Hepatocyte (in vitro differentiated cells): ENCODE results near the gene MON2. TPM values are rescaled to one million over a fixed set of nuclear protein-coding genes. Genes with fewer than 3 reads are reported as not detected.

Source experiments
- DNase-seq: peaks from one replicate; pipeline ENCODE4 v3.0.0-alpha.2; 2016; ENCODE audit warnings: low spot score
- H2AFZ ChIP-seq: fragments of 200-600 bp; sonication (generic); 2 replicates; pipeline ENCODE4 v1.6.0; 2016; ENCODE audit warnings: antibody characterized with exemption, mild to moderate bottlenecking
- H3K27ac ChIP-seq: fragments of 200-600 bp; sonication (generic); 2 replicates; pipeline ENCODE4 v1.5.1; 2016; ENCODE audit warnings: mild to moderate bottlenecking
- H3K27me3 ChIP-seq: fragments of 200-600 bp; sonication (generic); 2 replicates; pipeline ENCODE4 v1.6.1; 2016
- H3K36me3 ChIP-seq: fragments of 200-600 bp; sonication (generic); replicated peaks from 2 replicates; pipeline ENCODE4 v1.5.1; 2016; ENCODE audit warnings: low read depth; ENCODE audit not compliant: insufficient read depth
- H3K4me1 ChIP-seq: fragments of 200-600 bp; sonication (generic); 2 replicates; pipeline ENCODE4 v1.5.1; 2016; ENCODE audit warnings: mild to moderate bottlenecking, moderate library complexity; ENCODE audit not compliant: insufficient read depth
- H3K4me2 ChIP-seq: fragments of 200-600 bp; sonication (generic); 2 replicates; pipeline ENCODE4 v1.6.0; 2016
- H3K4me3 ChIP-seq: fragments of 200-600 bp; sonication (generic); 2 replicates; pipeline ENCODE4 v1.5.1; 2016; ENCODE audit warnings: mild to moderate bottlenecking
- H3K79me2 ChIP-seq: fragments of 200-600 bp; sonication (generic); 2 replicates; pipeline ENCODE4 v1.6.0; 2017; ENCODE audit warnings: mild to moderate bottlenecking
- H3K9me2 ChIP-seq: fragments of 200-600 bp; sonication (generic); replicated peaks from 2 replicates; pipeline ENCODE4 v1.6.0; 2017; ENCODE audit warnings: mild to moderate bottlenecking; ENCODE audit not compliant: insufficient read depth
- H3K9me3 ChIP-seq: fragments of 200-600 bp; sonication (generic); 2 replicates; pipeline ENCODE4 v1.5.1; 2016; ENCODE audit warnings: low read depth, mild to moderate bottlenecking
- H4K20me1 ChIP-seq: fragments of 200-600 bp; sonication (generic); 2 replicates; pipeline ENCODE4 v1.6.0; 2016; ENCODE audit warnings: mild to moderate bottlenecking; ENCODE audit not compliant: insufficient read depth, poor library complexity, severe bottlenecking
- EZH2 ChIP-seq: fragments of 200-600 bp; sonication (generic); IDR thresholded peaks from 2 replicates; pipeline ENCODE4 v1.6.1; 2016; ENCODE audit warnings: antibody characterized with exemption, mild to moderate bottlenecking, borderline replicate concordance
- EZH2phosphoT487 ChIP-seq: fragments of 200-600 bp; sonication (generic); IDR thresholded peaks from one replicate; pipeline ENCODE4 v1.6.1; 2018; ENCODE audit warnings: antibody characterized with exemption, mild to moderate bottlenecking, low read depth, moderate library complexity; ENCODE audit not compliant: unreplicated experiment, severe bottlenecking
- WGBS: methylation state at CpG from one replicate; pipeline ENCODE4 v1.1.6; 2016; ENCODE audit warnings: low lambda C conversion rate; ENCODE audit errors: missing lambda C conversion rate; 5-methylcytosine and 5-hydroxymethylcytosine counted together
- polyA plus RNA-seq: library from polyadenylated mRNA; unstranded; fragments of >200 nt; fragmentation: Nextera tagmentation; extraction: Ambion mirVana; gene quantifications from 2 replicates; pipeline ENCODE4 v1.2.1, GENCODE V29; 2016
- total RNA-seq: library from RNA; depleted of rRNA; stranded (reverse); fragments of >200 nt; gene quantifications from 2 replicates; pipeline ENCODE4 v1.2.3, GENCODE V29; 2014
- TF ChIP-seq, protein P1 (sequence below): fragments of 200-600 bp; sonication (generic); IDR thresholded peaks from 2 replicates; pipeline ENCODE4 v1.5.1; 2016; ENCODE audit warnings: antibody characterized with exemption, mild to moderate bottlenecking; ENCODE audit not compliant: poor library complexity

Gene MON2
- total and polyA plus RNA-seq, 2 experiments from 2014 or later = 23.7 to 60.9 TPM

DNA sequence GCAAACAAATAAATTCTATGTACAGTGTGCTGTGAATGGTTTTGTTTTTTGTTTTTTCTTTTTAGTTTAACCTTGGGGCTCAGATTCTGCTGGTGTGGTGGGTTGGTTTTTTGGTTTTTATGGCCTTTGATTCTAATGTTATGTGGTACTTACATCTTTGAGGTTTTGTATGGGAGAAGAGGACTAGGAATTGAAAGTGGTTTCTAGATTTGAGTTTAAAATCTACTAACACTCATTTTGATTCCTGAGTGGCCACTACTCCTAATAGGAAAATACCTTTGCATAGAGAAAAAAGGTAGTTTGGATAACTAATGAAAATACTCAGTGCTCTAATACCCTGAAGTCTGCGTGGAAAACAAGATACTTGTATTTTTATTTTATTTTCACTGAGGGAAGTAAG, 137.7 kb downstream of the MON2 start:
- peaks cover 7% of the 10 kb centered on the region for H3K4me1 ChIP-seq
- TF ChIP-seq, protein P1, sequence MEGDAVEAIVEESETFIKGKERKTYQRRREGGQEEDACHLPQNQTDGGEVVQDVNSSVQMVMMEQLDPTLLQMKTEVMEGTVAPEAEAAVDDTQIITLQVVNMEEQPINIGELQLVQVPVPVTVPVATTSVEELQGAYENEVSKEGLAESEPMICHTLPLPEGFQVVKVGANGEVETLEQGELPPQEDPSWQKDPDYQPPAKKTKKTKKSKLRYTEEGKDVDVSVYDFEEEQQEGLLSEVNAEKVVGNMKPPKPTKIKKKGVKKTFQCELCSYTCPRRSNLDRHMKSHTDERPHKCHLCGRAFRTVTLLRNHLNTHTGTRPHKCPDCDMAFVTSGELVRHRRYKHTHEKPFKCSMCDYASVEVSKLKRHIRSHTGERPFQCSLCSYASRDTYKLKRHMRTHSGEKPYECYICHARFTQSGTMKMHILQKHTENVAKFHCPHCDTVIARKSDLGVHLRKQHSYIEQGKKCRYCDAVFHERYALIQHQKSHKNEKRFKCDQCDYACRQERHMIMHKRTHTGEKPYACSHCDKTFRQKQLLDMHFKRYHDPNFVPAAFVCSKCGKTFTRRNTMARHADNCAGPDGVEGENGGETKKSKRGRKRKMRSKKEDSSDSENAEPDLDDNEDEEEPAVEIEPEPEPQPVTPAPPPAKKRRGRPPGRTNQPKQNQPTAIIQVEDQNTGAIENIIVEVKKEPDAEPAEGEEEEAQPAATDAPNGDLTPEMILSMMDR = no peak
- H3K4me3 ChIP-seq = peak overlapping the region; percentile 70
- no peaks in the 10 kb centered on the region for H3K9me3 ChIP-seq
- no peak for DNase-seq
- no peaks in the 10 kb centered on the region for H3K27me3 ChIP-seq
- peak overlapping the region; percentile 100 for H3K27ac ChIP-seq
- no peaks in the 10 kb centered on the region for H4K20me1 ChIP-seq
- no peaks in the 10 kb centered on the region for H3K36me3 ChIP-seq
- H3K9me2 ChIP-seq = no peaks in the 10 kb centered on the region
- WGBS = 24% methylated on average over 1 of the region's 1 CpG
- peaks cover 55% of the 10 kb centered on the region for H3K79me2 ChIP-seq
- peak overlapping the region; percentile 83 for H3K4me2 ChIP-seq
- no peak overlapping the region for H2AFZ ChIP-seq

DNA sequence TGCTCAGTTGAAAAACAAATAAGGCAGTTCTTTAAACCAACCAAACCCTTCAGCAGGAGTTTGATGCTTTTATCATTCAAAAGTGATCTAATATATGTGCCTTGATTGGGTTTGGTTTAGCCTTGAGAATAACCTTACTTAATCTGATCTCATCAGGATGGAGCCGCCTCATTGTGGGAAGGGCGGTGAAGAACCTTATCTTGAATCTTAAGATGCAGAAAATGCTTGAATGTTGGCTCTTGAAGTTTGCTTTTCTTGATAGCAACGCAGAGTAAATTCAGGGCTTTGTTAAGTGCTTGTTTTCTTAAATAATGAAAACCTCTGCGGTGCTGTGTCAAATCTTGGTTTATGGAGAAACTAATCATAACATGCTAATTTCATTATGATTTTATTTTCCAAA, 138.2 kb downstream of the MON2 start:
- 20% methylated on average over 4 of the region's 4 CpGs for WGBS
- peak overlapping the region; percentile 70 for H3K4me3 ChIP-seq

DNA sequence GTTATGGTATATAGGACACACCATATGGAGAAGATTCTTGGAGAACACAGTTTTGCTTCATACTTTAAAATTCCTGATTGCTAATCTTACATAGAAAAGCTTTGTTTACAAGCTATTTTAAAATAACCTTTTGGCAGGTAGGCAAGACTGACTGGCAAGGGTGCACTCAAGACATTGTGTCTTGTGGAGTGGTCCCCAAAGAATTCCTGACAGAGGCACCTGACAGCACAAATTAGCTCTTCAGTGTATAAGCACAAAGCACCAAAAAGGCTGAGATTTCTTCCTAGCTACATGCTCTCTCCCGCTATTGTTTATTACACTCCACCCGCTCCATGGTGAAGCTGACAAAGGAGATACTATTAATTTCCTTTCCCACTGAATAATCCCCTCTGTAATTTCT, 139.4 kb downstream of the MON2 start:
- H3K4me3 ChIP-seq = no peak overlapping the region
- H4K20me1 ChIP-seq = no peaks in the 10 kb centered on the region
- H3K36me3 ChIP-seq = no peaks in the 10 kb centered on the region
- H3K9me3 ChIP-seq = no peaks in the 10 kb centered on the region
- peak overlapping the region; percentile 83 for H3K4me2 ChIP-seq
- H3K9me2 ChIP-seq = no peaks in the 10 kb centered on the region
- TF ChIP-seq EZH2phosphoT487 = no peak
- TF ChIP-seq EZH2 = no peak
- TF ChIP-seq, protein P1 = no peak
- 88% methylated on average over 2 of the region's 2 CpGs for WGBS
- no peak overlapping the region for H3K27ac ChIP-seq
- no peaks in the 10 kb centered on the region for H3K27me3 ChIP-seq
- peaks cover 58% of the 10 kb centered on the region for H3K79me2 ChIP-seq
- H2AFZ ChIP-seq = no peak overlapping the region
- H3K4me1 ChIP-seq = peaks cover 7% of the 10 kb centered on the region
- DNase-seq = no peak

More for the DNA sequence above, 138.2 kb downstream of the MON2 start:
- no peak overlapping the region for H2AFZ ChIP-seq
- H4K20me1 ChIP-seq = no peaks in the 10 kb centered on the region
- TF ChIP-seq, protein P1 = no peak
- TF ChIP-seq EZH2phosphoT487 = no peak
- TF ChIP-seq EZH2 = no peak
- H3K9me2 ChIP-seq = no peaks in the 10 kb centered on the region
- peaks cover 56% of the 10 kb centered on the region for H3K79me2 ChIP-seq
- no peak for DNase-seq
- peaks cover 7% of the 10 kb centered on the region for H3K4me1 ChIP-seq
- H3K9me3 ChIP-seq = no peaks in the 10 kb centered on the region
- no peaks in the 10 kb centered on the region for H3K27me3 ChIP-seq
- peak overlapping the region; percentile 83 for H3K4me2 ChIP-seq
- H3K36me3 ChIP-seq = no peaks in the 10 kb centered on the region
- peak overlapping the region; percentile 100 for H3K27ac ChIP-seq

DNA sequence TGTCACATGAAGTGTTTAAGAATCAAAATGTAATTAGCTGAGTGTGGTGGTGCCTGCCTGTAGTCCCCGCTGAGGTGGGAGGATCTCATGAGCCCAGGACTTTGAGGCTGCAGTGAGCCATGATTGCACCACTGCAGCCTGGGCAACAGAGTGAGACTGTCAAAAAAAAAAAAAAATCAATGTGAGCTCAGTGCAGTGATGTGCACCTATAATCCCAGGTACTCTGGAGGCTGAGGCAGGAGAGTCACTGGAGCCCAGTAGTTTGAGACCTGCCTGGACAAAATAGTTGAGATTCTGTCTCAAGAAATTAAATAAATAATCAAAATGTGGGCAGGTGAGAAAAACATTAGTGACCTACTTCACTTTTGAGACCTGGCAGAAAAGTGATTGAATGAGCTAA, 140.0 kb downstream of the MON2 start:
- H3K79me2 ChIP-seq = peaks cover 64% of the 10 kb centered on the region
- H3K4me2 ChIP-seq = no peak overlapping the region
- no peaks in the 10 kb centered on the region for H3K27me3 ChIP-seq
- H3K9me3 ChIP-seq = no peaks in the 10 kb centered on the region
- H3K4me1 ChIP-seq = peaks cover 4% of the 10 kb centered on the region
- no peak for DNase-seq
- no peaks in the 10 kb centered on the region for H4K20me1 ChIP-seq
- H3K9me2 ChIP-seq = no peaks in the 10 kb centered on the region
- no peak overlapping the region for H3K27ac ChIP-seq
- H3K36me3 ChIP-seq = no peaks in the 10 kb centered on the region
- no peak overlapping the region for H2AFZ ChIP-seq
- H3K4me3 ChIP-seq = no peak overlapping the region
- no peak for TF ChIP-seq EZH2phosphoT487
- no peak for TF ChIP-seq EZH2
- TF ChIP-seq, protein P1 = no peak
- WGBS = 100% methylated on average over 1 of the region's 1 CpG
